HEK293T (cell line): ENCODE results near the gene R3HCC1L.
A peak's percentile ranks its signal among the peaks of the same experiment; 100 is the strongest.

Experiments used
- BHLHE40 ChIP-seq: fragments of 450-650 bp; IDR thresholded peaks from 2 replicates; pipeline ENCODE4 v1.6.1; 2016; ENCODE audit warnings: mild to moderate bottlenecking, moderate library complexity, borderline replicate concordance
- FOXK2 ChIP-seq: fragments of 450-650 bp; IDR thresholded peaks from 2 replicates; pipeline ENCODE4 v1.6.1; 2016; ENCODE audit warnings: mild to moderate bottlenecking
- FOXM1 ChIP-seq: fragments of 450-650 bp; IDR thresholded peaks from 2 replicates; pipeline ENCODE4 v1.6.1; 2017; ENCODE audit warnings: mild to moderate bottlenecking, borderline replicate concordance
- SUZ12 ChIP-seq: fragments of 450-650 bp; IDR thresholded peaks from 2 replicates; pipeline ENCODE4 v1.6.1; 2016; ENCODE audit warnings: mild to moderate bottlenecking

DNA sequence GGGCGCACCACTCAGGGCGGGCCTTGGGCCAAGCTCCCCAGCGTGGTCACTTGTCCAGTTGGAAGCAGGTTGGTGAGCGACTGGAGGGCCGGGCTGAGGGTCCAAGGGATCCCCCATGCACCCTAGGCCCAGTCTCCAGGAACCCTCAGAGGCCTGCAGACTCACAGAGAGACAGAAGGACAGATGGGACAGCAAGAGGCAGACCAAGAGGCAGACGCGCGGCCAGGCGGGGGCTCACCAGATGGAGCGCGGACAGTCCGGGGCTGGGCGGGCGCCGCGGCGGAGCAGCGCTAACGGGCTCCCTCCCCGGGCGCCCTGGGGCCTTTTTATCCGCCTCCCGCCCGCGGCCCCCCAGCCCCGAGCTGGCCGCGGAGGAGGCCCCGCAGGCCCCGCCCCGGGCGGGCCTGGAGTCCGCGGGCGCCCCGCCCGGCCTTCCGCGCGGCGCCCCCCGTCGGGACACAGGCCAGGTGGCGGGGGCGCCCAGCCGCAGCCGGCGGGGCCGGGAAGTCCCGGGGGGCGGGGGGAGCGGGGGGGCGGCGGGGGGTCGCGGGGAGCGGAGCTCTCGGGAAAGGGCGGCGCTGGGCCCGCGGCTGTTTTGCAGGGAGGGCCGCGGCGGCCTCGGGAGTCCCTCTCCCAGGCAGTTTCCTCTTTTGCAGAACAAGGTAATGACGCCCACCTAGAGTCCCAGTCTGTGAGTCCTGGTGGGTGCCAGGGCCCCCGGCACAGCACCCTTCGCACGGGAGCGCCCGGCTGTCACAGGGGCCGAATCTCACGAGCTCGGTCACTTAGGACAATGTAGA lies 133.6 kb downstream of the R3HCC1L start, which contains the start of gene LOXL4:
- no peak for TF ChIP-seq SUZ12
- no peak for TF ChIP-seq FOXK2
- TF ChIP-seq FOXM1 = peak; percentile 59; the same call in 1 of the 2 replicates
- no peak for TF ChIP-seq BHLHE40
